Calu3 (cell line): ENCODE results near the gene TNFRSF8. TPM values are rescaled to one million over a fixed set of nuclear protein-coding genes. Genes with fewer than 3 reads are reported as not detected.

Source experiments
- BruUV-seq: library from RNA; stranded (reverse); fragments of 400-500 nt; replicated peaks from 2 replicates; lab custom pipeline; 2021; lab: Mats Ljungman, UMichigan
- CTCF ChIA-PET: fragments of 300-600 bp; sonication (Branson Sonifier 250); formaldehyde crosslinking; loops from one replicate; lab custom pipeline; 2022; ENCODE audit warnings: antibody characterized with exemption; lab: Charles Lee
- DNase-seq: peaks from one replicate; pipeline ENCODE4 v3.0.0; 2022
- H3K27ac Mint-ChIP-seq: one replicate; pipeline ENCODE4 v1.8.0; 2022; ENCODE audit warnings: mixed read lengths; ENCODE audit not compliant: unreplicated experiment
- H3K27me3 Mint-ChIP-seq: one replicate; pipeline ENCODE4 v1.8.0; 2022; ENCODE audit warnings: mixed read lengths; ENCODE audit not compliant: unreplicated experiment
- H3K36me3 Mint-ChIP-seq: one replicate; pipeline ENCODE4 v1.8.0; 2022; ENCODE audit warnings: mild to moderate bottlenecking, moderate library complexity, mixed read lengths; ENCODE audit not compliant: insufficient read depth, unreplicated experiment
- H3K4me1 Mint-ChIP-seq: one replicate; pipeline ENCODE4 v1.8.0; 2022; ENCODE audit warnings: mild to moderate bottlenecking, low read depth, mixed read lengths; ENCODE audit not compliant: unreplicated experiment
- H3K4me3 Mint-ChIP-seq: one replicate; pipeline ENCODE4 v1.8.0; 2022; ENCODE audit warnings: mild to moderate bottlenecking, low read depth, moderate library complexity, mixed read lengths; ENCODE audit not compliant: unreplicated experiment
- H3K9me3 Mint-ChIP-seq: one replicate; pipeline ENCODE4 v1.8.0; 2022; ENCODE audit warnings: low read depth, mixed read lengths; ENCODE audit not compliant: unreplicated experiment
- intact Hi-C: fragments of 100-400 bp; cut with micrococcal nuclease; formaldehyde crosslinking; loops from one replicate; pipeline ENCODE4 v1.10.0; 2022; ENCODE audit not compliant: unreplicated experiment
- total RNA-seq: library from RNA; stranded (reverse); gene quantifications from 2 replicates; pipeline ENCODE4 v1.2.3, GENCODE V29; 2022
- TF ChIP-seq, protein P1 (sequence below): fragments of 200-600 bp; IDR thresholded peaks from one replicate; pipeline ENCODE4 v1.8.0; 2022; ENCODE audit warnings: antibody characterized with exemption; ENCODE audit not compliant: unreplicated experiment

Gene TNFRSF8
- total RNA-seq, 1 experiment from 2014 or later, result not detected

DNA sequence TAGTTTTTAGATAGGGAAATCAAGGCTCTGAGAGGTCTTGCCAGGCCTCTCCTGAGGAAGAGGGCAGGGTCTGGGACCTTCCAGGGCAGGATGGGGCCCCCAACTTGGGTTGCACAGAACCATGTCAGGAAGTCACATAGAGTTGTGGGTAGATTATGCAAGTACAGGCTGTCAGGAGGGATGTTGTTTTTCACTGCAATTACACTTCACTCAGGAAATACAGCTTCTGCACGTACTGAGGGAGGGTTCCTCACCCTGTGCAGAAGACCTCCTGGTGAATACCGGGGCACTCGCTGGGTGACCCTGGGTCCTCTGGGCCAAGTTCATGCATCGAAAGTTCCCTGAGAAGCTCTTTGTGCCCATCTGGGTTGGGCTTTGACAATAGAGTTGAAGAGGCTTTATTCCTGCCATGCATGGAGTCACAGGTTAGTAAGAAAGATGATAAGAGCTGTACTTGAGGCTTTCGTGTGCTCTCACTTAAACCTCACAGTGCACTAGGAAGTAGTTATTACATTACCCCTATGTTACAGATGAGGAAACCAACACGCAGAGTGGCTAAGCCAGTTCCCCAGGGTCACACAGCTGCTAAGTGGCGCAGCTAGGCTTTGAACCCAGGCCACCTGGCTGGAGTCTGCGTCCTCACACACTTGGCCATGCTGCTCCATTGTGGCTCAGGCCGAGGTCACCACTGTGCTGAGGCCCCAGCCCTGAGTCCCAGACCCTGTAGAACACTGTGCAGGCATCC, 87.5 kb downstream of the TNFRSF8 start:
- H3K27me3 Mint-ChIP-seq, result no peaks in the 10 kb centered on the region
- no peak for DNase-seq
- no peak overlapping the region for H3K27ac Mint-ChIP-seq
- CTCF ChIA-PET, result no interaction called here
- no peak overlapping the region for H3K4me3 Mint-ChIP-seq
- peaks cover 17% of the 10 kb centered on the region for H3K4me1 Mint-ChIP-seq
- TF ChIP-seq, protein P1, sequence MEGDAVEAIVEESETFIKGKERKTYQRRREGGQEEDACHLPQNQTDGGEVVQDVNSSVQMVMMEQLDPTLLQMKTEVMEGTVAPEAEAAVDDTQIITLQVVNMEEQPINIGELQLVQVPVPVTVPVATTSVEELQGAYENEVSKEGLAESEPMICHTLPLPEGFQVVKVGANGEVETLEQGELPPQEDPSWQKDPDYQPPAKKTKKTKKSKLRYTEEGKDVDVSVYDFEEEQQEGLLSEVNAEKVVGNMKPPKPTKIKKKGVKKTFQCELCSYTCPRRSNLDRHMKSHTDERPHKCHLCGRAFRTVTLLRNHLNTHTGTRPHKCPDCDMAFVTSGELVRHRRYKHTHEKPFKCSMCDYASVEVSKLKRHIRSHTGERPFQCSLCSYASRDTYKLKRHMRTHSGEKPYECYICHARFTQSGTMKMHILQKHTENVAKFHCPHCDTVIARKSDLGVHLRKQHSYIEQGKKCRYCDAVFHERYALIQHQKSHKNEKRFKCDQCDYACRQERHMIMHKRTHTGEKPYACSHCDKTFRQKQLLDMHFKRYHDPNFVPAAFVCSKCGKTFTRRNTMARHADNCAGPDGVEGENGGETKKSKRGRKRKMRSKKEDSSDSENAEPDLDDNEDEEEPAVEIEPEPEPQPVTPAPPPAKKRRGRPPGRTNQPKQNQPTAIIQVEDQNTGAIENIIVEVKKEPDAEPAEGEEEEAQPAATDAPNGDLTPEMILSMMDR, result no peak
- H3K9me3 Mint-ChIP-seq, result no peaks in the 10 kb centered on the region
- intact Hi-C loops, result no loop called here
- H3K36me3 Mint-ChIP-seq, result no peaks in the 10 kb centered on the region
- BruUV-seq, result no TSS peak

GRCh38 chr1:12151465-12151864, 88.4 kb downstream of the TNFRSF8 start:
- H3K27ac Mint-ChIP-seq, result no peak overlapping the region
- no peak for DNase-seq
- no peaks in the 10 kb centered on the region for H3K36me3 Mint-ChIP-seq
- CTCF ChIA-PET, result no interaction called here
- no peak overlapping the region for H3K4me3 Mint-ChIP-seq
- H3K9me3 Mint-ChIP-seq, result no peaks in the 10 kb centered on the region
- BruUV-seq, result no TSS peak
- intact Hi-C loops, result no loop called here
- peaks cover 17% of the 10 kb centered on the region for H3K4me1 Mint-ChIP-seq
- H3K27me3 Mint-ChIP-seq, result no peaks in the 10 kb centered on the region
- TF ChIP-seq, protein P1, result no peak

GRCh38 chr1:12152113-12152891, 89.2 kb downstream of the TNFRSF8 start:
- no peak for DNase-seq
- Mint-ChIP-seq H3K4me1 (peaks cover 17% of the 10 kb centered on the region), H3K27ac (no peak overlapping the region), H3K9me3 (no peaks in the 10 kb centered on the region), H3K36me3 (no peaks in the 10 kb centered on the region), H3K4me3 (no peak overlapping the region), H3K27me3 (no peaks in the 10 kb centered on the region)
- no TSS peak for BruUV-seq
- CTCF ChIA-PET, result no interaction called here
- intact Hi-C loops, result no loop called here
- TF ChIP-seq, protein P1, result no peak

GRCh38 chr1:12153181-12153785, 90.2 kb downstream of the TNFRSF8 start:
- Mint-ChIP-seq H3K36me3 (no peaks in the 10 kb centered on the region), H3K4me1 (peaks cover 25% of the 10 kb centered on the region), H3K9me3 (no peaks in the 10 kb centered on the region), H3K4me3 (no peak overlapping the region), H3K27me3 (no peaks in the 10 kb centered on the region), H3K27ac (no peak overlapping the region)
- BruUV-seq, result no TSS peak
- CTCF ChIA-PET, result no interaction called here
- no peak for DNase-seq
- intact Hi-C loops, result no loop called here
- TF ChIP-seq, protein P1, result no peak
